ENCODE measurements around the gene CNTNAP5. TPM values are rescaled to one million over a fixed set of nuclear protein-coding genes. Genes with fewer than 3 reads are reported as not detected.

The CNTNAP5 gene
- total and polyA plus RNA-seq, 2 experiments from 2014 or later = 0.28 TPM; not detected in 1

DNA sequence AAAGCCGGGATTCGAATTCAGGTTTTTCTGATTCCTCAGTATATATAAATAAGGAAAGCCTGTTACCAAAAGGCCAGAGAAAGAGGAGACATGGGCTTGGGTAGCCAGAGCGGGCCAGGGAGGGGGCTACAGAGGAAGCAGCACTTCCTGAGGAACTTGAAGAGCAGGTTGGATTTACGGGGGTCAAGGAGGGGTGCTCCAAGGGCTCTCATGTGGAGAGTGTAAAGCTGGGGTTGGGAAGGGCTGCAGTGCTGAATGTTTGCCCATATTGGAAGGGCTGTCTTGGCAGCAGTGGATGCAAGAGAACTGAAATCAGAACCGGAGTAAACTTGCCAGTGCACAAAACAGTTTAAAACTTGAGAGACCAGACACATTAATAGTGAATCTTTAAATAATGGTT is 511.5 kb downstream of the CNTNAP5 start:
- no peak overlapping the region for H2AFZ ChIP-seq

DNA sequence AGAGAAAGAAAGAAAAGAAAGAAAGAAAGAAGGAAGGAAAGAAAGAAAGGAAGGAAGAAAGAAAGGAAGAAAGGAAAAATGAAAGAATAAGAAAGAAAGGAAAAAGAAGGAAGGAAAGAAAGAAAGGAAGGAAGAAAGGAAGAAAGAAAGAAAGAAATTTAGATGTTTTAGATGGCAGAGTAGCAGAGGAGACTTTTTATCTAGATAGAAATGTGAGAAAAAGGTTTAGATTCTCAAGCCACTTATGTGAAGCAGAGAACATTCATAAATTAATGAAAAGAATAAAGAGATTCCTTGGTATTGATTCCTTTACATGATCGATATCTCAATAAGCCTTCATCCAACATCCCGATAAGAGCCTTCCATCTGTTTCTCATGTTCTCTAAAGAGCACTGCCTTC is 513.5 kb downstream of the CNTNAP5 start:
- TF ChIP-seq EZH2 (IDR thresholded peaks at IDR 0.05; ENCODE audit: borderline replicate concordance) (no peak), EZH2phosphoT487 (IDR thresholded peaks at IDR 0.05; ENCODE audit: low read depth, severe bottlenecking, unreplicated experiment) (no peak)
- TF ChIP-seq, protein P1, sequence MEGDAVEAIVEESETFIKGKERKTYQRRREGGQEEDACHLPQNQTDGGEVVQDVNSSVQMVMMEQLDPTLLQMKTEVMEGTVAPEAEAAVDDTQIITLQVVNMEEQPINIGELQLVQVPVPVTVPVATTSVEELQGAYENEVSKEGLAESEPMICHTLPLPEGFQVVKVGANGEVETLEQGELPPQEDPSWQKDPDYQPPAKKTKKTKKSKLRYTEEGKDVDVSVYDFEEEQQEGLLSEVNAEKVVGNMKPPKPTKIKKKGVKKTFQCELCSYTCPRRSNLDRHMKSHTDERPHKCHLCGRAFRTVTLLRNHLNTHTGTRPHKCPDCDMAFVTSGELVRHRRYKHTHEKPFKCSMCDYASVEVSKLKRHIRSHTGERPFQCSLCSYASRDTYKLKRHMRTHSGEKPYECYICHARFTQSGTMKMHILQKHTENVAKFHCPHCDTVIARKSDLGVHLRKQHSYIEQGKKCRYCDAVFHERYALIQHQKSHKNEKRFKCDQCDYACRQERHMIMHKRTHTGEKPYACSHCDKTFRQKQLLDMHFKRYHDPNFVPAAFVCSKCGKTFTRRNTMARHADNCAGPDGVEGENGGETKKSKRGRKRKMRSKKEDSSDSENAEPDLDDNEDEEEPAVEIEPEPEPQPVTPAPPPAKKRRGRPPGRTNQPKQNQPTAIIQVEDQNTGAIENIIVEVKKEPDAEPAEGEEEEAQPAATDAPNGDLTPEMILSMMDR (IDR thresholded peaks at IDR 0.05; ENCODE audit: poor library complexity) = no peak
- WGBS (ENCODE audit: low lambda C conversion rate, missing lambda C conversion rate) = 91% methylated on average over 2 of the region's 2 CpGs
- H4K20me1 ChIP-seq (ENCODE audit: insufficient read depth, poor library complexity, severe bottlenecking) = no peaks in the 10 kb centered on the region
- H3K4me1 ChIP-seq (ENCODE audit: insufficient read depth) = no peaks in the 10 kb centered on the region
- no peak overlapping the region for H3K27ac ChIP-seq
- no peak overlapping the region for H3K4me2 ChIP-seq
- H3K4me3 ChIP-seq = no peak overlapping the region
- no peak for DNase-seq (ENCODE audit: low spot score)
- H3K79me2 ChIP-seq = no peaks in the 10 kb centered on the region
- no peaks in the 10 kb centered on the region for H3K9me2 ChIP-seq (replicated peaks; ENCODE audit: insufficient read depth)
- H3K36me3 ChIP-seq (replicated peaks; ENCODE audit: insufficient read depth, low read depth) = no peaks in the 10 kb centered on the region
- H3K27me3 ChIP-seq = no peaks in the 10 kb centered on the region
- no peak overlapping the region for H2AFZ ChIP-seq
- no peaks in the 10 kb centered on the region for H3K9me3 ChIP-seq (ENCODE audit: low read depth)

More for the DNA sequence above, 511.5 kb downstream of the CNTNAP5 start:
- Histone ChIP-seq H4K20me1 (ENCODE audit: insufficient read depth, poor library complexity, severe bottlenecking) (no peaks in the 10 kb centered on the region), H3K79me2 (no peaks in the 10 kb centered on the region), H3K4me3 (no peak overlapping the region), H3K4me2 (no peak overlapping the region), H3K9me3 (ENCODE audit: low read depth) (no peaks in the 10 kb centered on the region), H3K4me1 (ENCODE audit: insufficient read depth) (no peaks in the 10 kb centered on the region), H3K27ac (peak overlapping the region; percentile 48), H3K9me2 (replicated peaks; ENCODE audit: insufficient read depth) (no peaks in the 10 kb centered on the region), H3K27me3 (no peaks in the 10 kb centered on the region), H3K36me3 (replicated peaks; ENCODE audit: insufficient read depth, low read depth) (no peaks in the 10 kb centered on the region)
- TF ChIP-seq EZH2phosphoT487 (IDR thresholded peaks at IDR 0.05; ENCODE audit: low read depth, severe bottlenecking, unreplicated experiment) (no peak), EZH2 (IDR thresholded peaks at IDR 0.05; ENCODE audit: borderline replicate concordance) (no peak)
- TF ChIP-seq, protein P1 (IDR thresholded peaks at IDR 0.05; ENCODE audit: poor library complexity) = no peak
- 81% methylated on average over 5 of the region's 5 CpGs for WGBS (ENCODE audit: low lambda C conversion rate, missing lambda C conversion rate)
- no peak for DNase-seq (ENCODE audit: low spot score)

GRCh38 chr2:124540805-124541204 is 515.7 kb downstream of the CNTNAP5 start:
- WGBS (ENCODE audit: low lambda C conversion rate, missing lambda C conversion rate) = 65% methylated on average over 3 of the region's 3 CpGs
- Histone ChIP-seq H4K20me1 (ENCODE audit: insufficient read depth, poor library complexity, severe bottlenecking) (no peaks in the 10 kb centered on the region), H3K4me1 (ENCODE audit: insufficient read depth) (no peaks in the 10 kb centered on the region)

More at GRCh38 chr2:124540805-124541204, 515.7 kb downstream of the CNTNAP5 start:
- H2AFZ ChIP-seq = no peak overlapping the region
- no peaks in the 10 kb centered on the region for H3K9me3 ChIP-seq (ENCODE audit: low read depth)
- no peaks in the 10 kb centered on the region for H3K79me2 ChIP-seq
- H3K9me2 ChIP-seq (replicated peaks; ENCODE audit: insufficient read depth) = no peaks in the 10 kb centered on the region
- H3K36me3 ChIP-seq (replicated peaks; ENCODE audit: insufficient read depth, low read depth) = no peaks in the 10 kb centered on the region
- DNase-seq (ENCODE audit: low spot score) = no peak
- H3K4me2 ChIP-seq = no peak overlapping the region
- no peak overlapping the region for H3K27ac ChIP-seq
- no peaks in the 10 kb centered on the region for H3K27me3 ChIP-seq
- TF ChIP-seq EZH2phosphoT487 (IDR thresholded peaks at IDR 0.05; ENCODE audit: low read depth, severe bottlenecking, unreplicated experiment) (no peak), EZH2 (IDR thresholded peaks at IDR 0.05; ENCODE audit: borderline replicate concordance) (no peak)
- TF ChIP-seq, protein P1 (IDR thresholded peaks at IDR 0.05; ENCODE audit: poor library complexity) = no peak
- no peak overlapping the region for H3K4me3 ChIP-seq
